ENCODE measurements around the gene RGL1.

RGL1 gene

GRCh38 chr1:183946320-183946613 lies 141.3 kb downstream of the RGL1 start:
- intact Hi-C loops (cut with DNase I; ENCODE audit: low total_unique reads): no loop called here
- DNase-seq: no peak
- H3K4me3 ChIP-seq: no peak overlapping the region

DNA sequence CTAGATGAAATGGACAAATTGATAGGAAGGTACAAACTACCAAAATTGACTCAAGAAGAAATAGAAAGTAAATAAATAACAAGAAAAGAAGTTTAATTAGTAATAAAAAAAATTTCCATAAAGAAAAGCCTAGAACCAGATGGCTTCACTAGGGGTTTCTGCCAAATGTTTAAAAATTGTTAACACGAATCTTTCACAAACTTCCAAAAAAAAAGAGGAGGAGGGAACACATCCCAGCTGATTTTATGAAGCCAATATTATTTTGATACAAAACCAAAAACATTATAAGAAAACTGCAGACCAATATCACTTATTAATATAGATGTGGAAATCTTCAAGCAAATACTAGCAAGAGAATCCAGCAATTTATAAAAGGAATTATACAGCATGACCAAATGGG lies 143.1 kb downstream of the RGL1 start:
- H3K4me3 ChIP-seq: no peak overlapping the region
- DNase-seq: no peak
- TF ChIP-seq CTCF (IDR thresholded peaks at IDR 0.05): no peak
- no peaks in the 10 kb centered on the region for H3K36me3 ChIP-seq
- H3K27me3 ChIP-seq: no peaks in the 10 kb centered on the region
- no peaks in the 10 kb centered on the region for H3K9me3 ChIP-seq
- intact Hi-C loops (cut with DNase I; ENCODE audit: low total_unique reads): no loop called here
- H3K27ac ChIP-seq: no peak overlapping the region
- no peaks in the 10 kb centered on the region for H3K4me1 ChIP-seq

More at GRCh38 chr1:183946320-183946613, 141.3 kb downstream of the RGL1 start:
- H3K27me3 ChIP-seq: no peaks in the 10 kb centered on the region
- no peaks in the 10 kb centered on the region for H3K9me3 ChIP-seq
- TF ChIP-seq CTCF (IDR thresholded peaks at IDR 0.05): no peak
- H3K36me3 ChIP-seq: no peaks in the 10 kb centered on the region
- no peak overlapping the region for H3K27ac ChIP-seq
- no peaks in the 10 kb centered on the region for H3K4me1 ChIP-seq

- Histone ChIP-seq H3K27me3 (no peaks in the 10 kb centered on the region), H3K9me3 (no peaks in the 10 kb centered on the region), H3K4me3 (no peak overlapping the region), H3K36me3 (no peaks in the 10 kb centered on the region), H3K4me1 (no peaks in the 10 kb centered on the region), H3K27ac (no peak overlapping the region)
- no peak for TF ChIP-seq CTCF (IDR thresholded peaks at IDR 0.05)
- DNase-seq: no peak
- intact Hi-C loops (cut with DNase I; ENCODE audit: low total_unique reads): no loop called here
These were observed 147.2 kb downstream of the RGL1 start for GRCh38 chr1:183952101-183952500.

DNA sequence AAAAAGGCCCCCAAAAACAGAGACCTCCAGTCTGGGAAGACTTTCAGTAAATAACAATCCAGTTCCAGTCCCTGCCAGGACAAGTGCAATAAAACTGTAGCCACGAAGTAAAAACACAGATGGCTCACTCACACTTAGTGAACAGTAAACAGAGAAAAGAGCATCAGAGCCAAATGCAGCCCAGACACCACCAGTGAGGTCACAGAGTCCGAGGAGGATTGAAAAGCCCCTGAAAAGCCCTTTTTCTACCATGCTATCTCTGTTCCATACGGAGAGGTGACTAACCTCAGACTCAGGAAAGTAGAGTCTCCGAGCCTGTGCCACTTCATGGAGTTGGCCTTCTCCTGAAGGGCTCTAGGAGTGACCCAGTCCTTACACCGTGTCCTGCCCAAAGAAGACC lies 148.1 kb downstream of the RGL1 start:
- Histone ChIP-seq H3K36me3 (no peaks in the 10 kb centered on the region), H3K9me3 (no peaks in the 10 kb centered on the region), H3K27ac (no peak overlapping the region), H3K4me1 (no peaks in the 10 kb centered on the region), H3K4me3 (no peak overlapping the region), H3K27me3 (no peaks in the 10 kb centered on the region)
- no peak for TF ChIP-seq CTCF (IDR thresholded peaks at IDR 0.05)
- no peak for DNase-seq
- intact Hi-C loops (cut with DNase I; ENCODE audit: low total_unique reads): no loop called here

- intact Hi-C loops (cut with DNase I; ENCODE audit: low total_unique reads): no loop called here
- H3K27ac ChIP-seq: no peak overlapping the region
- no peaks in the 10 kb centered on the region for H3K4me1 ChIP-seq
- no peaks in the 10 kb centered on the region for H3K27me3 ChIP-seq
- TF ChIP-seq CTCF (IDR thresholded peaks at IDR 0.05): no peak
- no peak for DNase-seq
- no peak overlapping the region for H3K4me3 ChIP-seq
- no peaks in the 10 kb centered on the region for H3K9me3 ChIP-seq
- H3K36me3 ChIP-seq: no peaks in the 10 kb centered on the region
These were observed 149.6 kb downstream of the RGL1 start for GRCh38 chr1:183954496-183954895.

DNA sequence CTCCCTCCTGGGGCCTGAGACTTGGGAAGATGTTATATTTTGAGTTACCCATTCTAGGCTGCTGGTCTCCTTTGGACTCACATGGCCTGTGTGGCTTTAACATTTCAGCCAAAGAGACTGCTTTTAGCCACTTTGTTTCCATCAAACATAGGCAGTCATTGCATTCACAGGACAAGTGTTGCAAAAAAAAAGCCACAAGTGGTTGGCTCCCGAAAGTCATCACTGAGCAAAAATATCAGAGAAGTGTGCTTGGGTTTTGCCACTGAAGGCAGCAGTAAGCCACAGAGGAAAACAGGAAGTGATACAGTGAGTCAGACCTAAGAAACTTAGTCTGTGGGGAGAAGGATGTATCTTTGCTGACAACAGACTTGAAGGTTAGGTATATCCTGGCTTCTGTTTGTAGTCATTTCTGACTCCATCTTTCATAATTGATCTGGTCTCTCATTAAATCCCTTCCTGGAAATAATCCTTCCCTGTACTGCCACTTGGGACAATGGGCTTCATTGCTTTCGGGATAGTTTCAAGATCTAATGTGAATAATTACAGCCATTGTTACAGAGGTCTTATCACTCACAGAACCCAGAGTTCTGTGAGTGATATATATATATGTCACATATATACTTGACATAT lies 151.8 kb downstream of the RGL1 start:
- H3K36me3 ChIP-seq: no peaks in the 10 kb centered on the region
- no peaks in the 10 kb centered on the region for H3K4me1 ChIP-seq
- DNase-seq: peak in 1 of 2 donors; percentile 30
- no peaks in the 10 kb centered on the region for H3K9me3 ChIP-seq
- H3K27ac ChIP-seq: peak overlapping the region in 1 of 2 donors; percentile 16
- no peak overlapping the region for H3K4me3 ChIP-seq
- TF ChIP-seq CTCF (IDR thresholded peaks at IDR 0.05): no peak
- intact Hi-C loops (cut with DNase I; ENCODE audit: low total_unique reads): no loop called here
- no peaks in the 10 kb centered on the region for H3K27me3 ChIP-seq

Measured in tibial artery (tissue), 4 donors.